K562 (cell line): ENCODE measurements around the gene ATP6V0E2. TPM values are rescaled to one million over a fixed set of nuclear protein-coding genes. Genes with fewer than 3 reads are reported as not detected.

ENCODE experiments used
- DEAF1 ChIP-seq: fragments of 450-650 bp; formaldehyde crosslinking; IDR thresholded peaks from 2 replicates; pipeline ENCODE4 v1.4.0; 2020; ENCODE audit warnings: mild to moderate bottlenecking, moderate library complexity
- ESRRA ChIP-seq: fragments of 450-650 bp; IDR thresholded peaks from 2 replicates; pipeline ENCODE4 v1.6.1; 2014; ENCODE audit warnings: low read depth, mild to moderate bottlenecking, moderate library complexity, borderline replicate concordance
- FIP1L1 ChIP-seq: fragments of 200-400 bp; formaldehyde crosslinking; IDR thresholded peaks from 2 replicates; pipeline ENCODE4 v1.6.1; 2018; ENCODE audit warnings: mild to moderate bottlenecking, low read depth, low read length; ENCODE audit not compliant: poor library complexity, severe bottlenecking
- HLTF ChIP-seq: fragments of 450-650 bp; IDR thresholded peaks from 2 replicates; pipeline ENCODE4 v1.6.1; 2016
- JUND ChIP-seq, 2 experiments: IDR thresholded peaks; 2 replicates in 1 of 2; 3 replicates in 1 of 2; pipeline ENCODE4 v1.6.1; 2011; ENCODE audit warnings: borderline replicate concordance in 2 of 2, low read depth in 2 of 2, low read length in 2 of 2, improper control_type of control experiment in 1 of 2, missing biosample characterization in 1 of 2, missing genetic modification characterization in 1 of 2, missing genetic modification reagents in 1 of 2
- KLF16 ChIP-seq: IDR thresholded peaks from 2 replicates; pipeline ENCODE4 v1.6.1; 2016; ENCODE audit warnings: antibody characterized with exemption
- PHTF2 ChIP-seq: fragments of 250-450 bp; sonication (Bioruptor Pico); IDR thresholded peaks from 2 replicates; pipeline ENCODE4 v1.5.0; 2021; ENCODE audit warnings: mild to moderate bottlenecking
- PKNOX1 ChIP-seq: fragments of 450-650 bp; IDR thresholded peaks from 2 replicates; pipeline ENCODE4 v1.6.1; 2016
- SP2 ChIP-seq: IDR thresholded peaks from 2 replicates; pipeline ENCODE4 v1.6.1; 2011; ENCODE audit warnings: mild to moderate bottlenecking, low read depth, low read length, moderate library complexity; ENCODE audit not compliant: poor library complexity, severe bottlenecking; ENCODE audit errors: extremely low read depth
- ZHX1 ChIP-seq: fragments of 150-350 bp; conservative IDR thresholded peaks from 2 replicates; pipeline ENCODE4 v1.6.1; 2014; ENCODE audit warnings: low read length
- ZNF217 ChIP-seq: sonication (generic); formaldehyde crosslinking; IDR thresholded peaks from 2 replicates; pipeline ENCODE4 v1.8.0; 2022; ENCODE audit warnings: mild to moderate bottlenecking, missing genetic modification reagents
- ZNF384 ChIP-seq: IDR thresholded peaks from 2 replicates; pipeline ENCODE4 v1.6.1; 2012; ENCODE audit warnings: low read depth, low read length, improper control_type of control experiment
- ZNF551 ChIP-seq: fragments of 250-450 bp; sonication (Bioruptor Pico); IDR thresholded peaks from 2 replicates; pipeline ENCODE4 v1.5.0; 2021; ENCODE audit warnings: mild to moderate bottlenecking, moderate library complexity
- ZNF584 ChIP-seq: fragments of 200-800 bp; sonication (Bioruptor generic); IDR thresholded peaks from 2 replicates; pipeline ENCODE4 v1.6.1; 2016; ENCODE audit warnings: low read depth, mild to moderate bottlenecking, missing genetic modification characterization, missing compliant biosample characterization
- polyA plus RNA-seq, 8 experiments: library from polyadenylated mRNA; depleted of rRNA in 4 of 8; stranded (reverse) in 5 of 8; unstranded in 3 of 8; fragments of >200 nt; fragmentation: Nextera tagmentation in 2 of 8; fragmentation: Illumina TruSeq in 1 of 8; extraction: Ambion mirVana in 2 of 8; extraction: Trizol in 1 of 8; gene quantifications; 2 replicates each; pipeline versions ENCODE4 v1.2.1 to v1.2.3, GENCODE V29; 2011 to 2014; ENCODE audit warnings: inconsistent platforms in 1 of 8, missing spikeins in 1 of 8
- total RNA-seq, 7 experiments: library from RNA; depleted of rRNA in 6 of 7; stranded (reverse); fragments of >200 nt in 6 of 7; fragmentation: Illumina TruSeq in 2 of 7; extraction: Trizol in 2 of 7; gene quantifications; 2 replicates each; pipeline versions ENCODE4 v1.2.1 to v1.2.3, GENCODE V29; 2011 to 2021; ENCODE audit warnings: low replicate concordance in 1 of 7
- TF ChIP-seq, protein P1 (sequence below): sonication (generic); formaldehyde crosslinking; IDR thresholded peaks from 2 replicates; pipeline ENCODE4 v1.8.0; 2022; ENCODE audit warnings: missing genetic modification reagents, mild to moderate bottlenecking, borderline replicate concordance
- TF ChIP-seq, protein P2 (sequence below): fragments of 250-450 bp; sonication (Bioruptor Pico); IDR thresholded peaks from 2 replicates; pipeline ENCODE4 v1.5.1; 2021; ENCODE audit warnings: mild to moderate bottlenecking
- TF ChIP-seq, protein P3 (sequence below): fragments of 450-650 bp; formaldehyde crosslinking; IDR thresholded peaks from 2 replicates; pipeline ENCODE4 v1.4.0; 2020; ENCODE audit warnings: mild to moderate bottlenecking, moderate library complexity

ATP6V0E2 gene
- total and polyA plus RNA-seq, 9 of the 15 experiments (the other 6 are each of a cell fraction or from before 2014, with no cell fraction given): 0.55 to 18.5 (median 10.9) TPM

DNA sequence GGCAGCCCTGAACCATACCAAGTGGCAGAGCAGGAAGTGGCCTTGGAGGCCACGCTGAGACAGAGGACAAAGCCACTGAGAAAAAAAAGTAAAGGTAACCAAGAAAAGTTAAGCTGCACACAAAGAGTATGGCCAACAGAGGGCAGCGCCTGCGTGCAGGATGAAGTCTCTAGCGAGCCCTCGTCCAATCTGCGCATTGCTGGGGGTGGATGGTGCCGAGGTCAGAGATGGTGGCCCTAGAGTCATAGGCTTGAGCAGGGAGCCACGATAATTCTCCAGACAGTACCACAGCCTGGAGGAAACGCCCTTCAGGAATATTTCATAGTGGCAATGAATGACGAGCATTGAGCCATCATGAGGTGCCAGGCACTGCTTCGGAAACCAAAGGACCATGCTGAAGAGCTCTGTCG, 9.7 kb downstream of the ATP6V0E2 start (continued):
- TF ChIP-seq ZNF584 (CRISPR knock-in tag): no peak
- TF ChIP-seq PHTF2 (CRISPR knock-in tag): no peak
- TF ChIP-seq ZNF217 (CRISPR knock-in tag): no peak
- 0 out of 2 replicates have a peak, but pooled peaks have one; percentile 21 for TF ChIP-seq ESRRA
- 0 out of 2 replicates have a peak, but pooled peaks have one; percentile 38 for TF ChIP-seq JUND (IDR thresholded peaks at IDR 0.05; ENCODE audit: borderline replicate concordance, low read depth, low read length)
- TF ChIP-seq JUND (tag; IDR thresholded peaks at IDR 0.05; ENCODE audit: borderline replicate concordance, low read depth, low read length): peak; percentile 43; the same call in 1 of the 3 replicates
- TF ChIP-seq, protein P1, sequence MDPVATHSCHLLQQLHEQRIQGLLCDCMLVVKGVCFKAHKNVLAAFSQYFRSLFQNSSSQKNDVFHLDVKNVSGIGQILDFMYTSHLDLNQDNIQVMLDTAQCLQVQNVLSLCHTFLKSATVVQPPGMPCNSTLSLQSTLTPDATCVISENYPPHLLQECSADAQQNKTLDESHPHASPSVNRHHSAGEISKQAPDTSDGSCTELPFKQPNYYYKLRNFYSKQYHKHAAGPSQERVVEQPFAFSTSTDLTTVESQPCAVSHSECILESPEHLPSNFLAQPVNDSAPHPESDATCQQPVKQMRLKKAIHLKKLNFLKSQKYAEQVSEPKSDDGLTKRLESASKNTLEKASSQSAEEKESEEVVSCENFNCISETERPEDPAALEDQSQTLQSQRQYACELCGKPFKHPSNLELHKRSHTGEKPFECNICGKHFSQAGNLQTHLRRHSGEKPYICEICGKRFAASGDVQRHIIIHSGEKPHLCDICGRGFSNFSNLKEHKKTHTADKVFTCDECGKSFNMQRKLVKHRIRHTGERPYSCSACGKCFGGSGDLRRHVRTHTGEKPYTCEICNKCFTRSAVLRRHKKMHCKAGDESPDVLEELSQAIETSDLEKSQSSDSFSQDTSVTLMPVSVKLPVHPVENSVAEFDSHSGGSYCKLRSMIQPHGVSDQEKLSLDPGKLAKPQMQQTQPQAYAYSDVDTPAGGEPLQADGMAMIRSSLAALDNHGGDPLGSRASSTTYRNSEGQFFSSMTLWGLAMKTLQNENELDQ (CRISPR knock-in tag): no peak
- TF ChIP-seq, protein P2, sequence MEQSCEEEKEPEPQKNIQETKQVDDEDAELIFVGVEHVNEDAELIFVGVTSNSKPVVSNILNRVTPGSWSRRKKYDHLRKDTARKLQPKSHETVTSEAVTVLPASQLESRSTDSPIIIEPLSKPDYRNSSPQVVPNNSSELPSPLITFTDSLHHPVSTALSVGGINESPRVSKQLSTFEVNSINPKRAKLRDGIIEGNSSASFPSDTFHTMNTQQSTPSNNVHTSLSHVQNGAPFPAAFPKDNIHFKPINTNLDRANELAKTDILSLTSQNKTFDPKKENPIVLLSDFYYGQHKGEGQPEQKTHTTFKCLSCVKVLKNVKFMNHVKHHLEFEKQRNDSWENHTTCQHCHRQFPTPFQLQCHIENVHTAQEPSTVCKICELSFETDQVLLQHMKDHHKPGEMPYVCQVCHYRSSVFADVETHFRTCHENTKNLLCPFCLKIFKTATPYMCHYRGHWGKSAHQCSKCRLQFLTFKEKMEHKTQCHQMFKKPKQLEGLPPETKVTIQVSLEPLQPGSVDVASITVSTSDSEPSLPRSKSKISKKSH (CRISPR knock-in tag): no peak
- TF ChIP-seq DEAF1 (CRISPR knock-in tag): peak; percentile 79
- no peak for TF ChIP-seq HLTF
- TF ChIP-seq, protein P3, sequence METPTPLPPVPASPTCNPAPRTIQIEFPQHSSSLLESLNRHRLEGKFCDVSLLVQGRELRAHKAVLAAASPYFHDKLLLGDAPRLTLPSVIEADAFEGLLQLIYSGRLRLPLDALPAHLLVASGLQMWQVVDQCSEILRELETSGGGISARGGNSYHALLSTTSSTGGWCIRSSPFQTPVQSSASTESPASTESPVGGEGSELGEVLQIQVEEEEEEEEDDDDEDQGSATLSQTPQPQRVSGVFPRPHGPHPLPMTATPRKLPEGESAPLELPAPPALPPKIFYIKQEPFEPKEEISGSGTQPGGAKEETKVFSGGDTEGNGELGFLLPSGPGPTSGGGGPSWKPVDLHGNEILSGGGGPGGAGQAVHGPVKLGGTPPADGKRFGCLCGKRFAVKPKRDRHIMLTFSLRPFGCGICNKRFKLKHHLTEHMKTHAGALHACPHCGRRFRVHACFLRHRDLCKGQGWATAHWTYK: peak; percentile 71; the same call in 1 of the 2 replicates
- TF ChIP-seq ZNF384: peak; percentile 95
- no peak for TF ChIP-seq FIP1L1
- no peak for TF ChIP-seq ZHX1
- TF ChIP-seq KLF16: peak; percentile 55
- no peak for TF ChIP-seq ZNF551
- no peak for TF ChIP-seq SP2
- TF ChIP-seq PKNOX1: no peak
